Sigmoid colon (tissue), 4 donors: Measurements from ENCODE around the gene RNF180.

ENCODE experiments used
- EP300 ChIP-seq, 4 donors: sonication (generic); formaldehyde crosslinking; IDR thresholded peaks; one replicate each; pipeline ENCODE4 v1.6.1; 2017; ENCODE audit warnings: antibody characterized with exemption in 4 of 4
- POLR2A ChIP-seq, 2 donors: fragments of 450-650 bp; IDR thresholded peaks; one replicate each; pipeline ENCODE4 v1.6.1; 2016; ENCODE audit warnings: antibody characterized with exemption in 2 of 2, mild to moderate bottlenecking in 2 of 2, moderate library complexity in 2 of 2
- TF ChIP-seq, protein P1 (sequence below), 4 experiments: fragments of 450-650 bp in 3 of 4; fragments of 200-600 bp in 1 of 4; IDR thresholded peaks; one replicate each; pipeline ENCODE4 v1.5.1; 2016 to 2019; ENCODE audit warnings: antibody characterized with exemption in 4 of 4, mild to moderate bottlenecking in 3 of 4, moderate library complexity in 2 of 4

DNA sequence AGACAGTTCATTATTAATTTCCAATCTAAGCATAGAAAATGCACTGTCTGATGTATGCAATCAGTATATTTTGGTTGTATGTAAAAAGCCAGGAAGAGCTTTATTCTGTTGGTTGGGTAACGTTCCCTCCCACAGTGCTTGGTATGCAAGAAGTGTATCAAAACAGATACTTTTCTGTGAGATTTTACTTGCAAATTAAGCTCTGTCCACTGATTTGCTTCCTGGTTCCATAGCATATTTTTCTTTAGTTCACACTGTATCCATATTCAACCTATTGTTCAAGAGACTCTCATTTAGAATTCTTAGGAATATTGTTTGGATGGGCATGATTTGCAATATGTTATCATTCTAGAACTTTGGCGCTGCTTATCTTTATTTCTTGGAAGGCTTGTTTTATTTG is 47.4 kb downstream of the RNF180 start:
- TF ChIP-seq POLR2A (IDR thresholded peaks at IDR 0.05) (no peak), EP300 (IDR thresholded peaks at IDR 0.05) (no peak)
- TF ChIP-seq, protein P1, sequence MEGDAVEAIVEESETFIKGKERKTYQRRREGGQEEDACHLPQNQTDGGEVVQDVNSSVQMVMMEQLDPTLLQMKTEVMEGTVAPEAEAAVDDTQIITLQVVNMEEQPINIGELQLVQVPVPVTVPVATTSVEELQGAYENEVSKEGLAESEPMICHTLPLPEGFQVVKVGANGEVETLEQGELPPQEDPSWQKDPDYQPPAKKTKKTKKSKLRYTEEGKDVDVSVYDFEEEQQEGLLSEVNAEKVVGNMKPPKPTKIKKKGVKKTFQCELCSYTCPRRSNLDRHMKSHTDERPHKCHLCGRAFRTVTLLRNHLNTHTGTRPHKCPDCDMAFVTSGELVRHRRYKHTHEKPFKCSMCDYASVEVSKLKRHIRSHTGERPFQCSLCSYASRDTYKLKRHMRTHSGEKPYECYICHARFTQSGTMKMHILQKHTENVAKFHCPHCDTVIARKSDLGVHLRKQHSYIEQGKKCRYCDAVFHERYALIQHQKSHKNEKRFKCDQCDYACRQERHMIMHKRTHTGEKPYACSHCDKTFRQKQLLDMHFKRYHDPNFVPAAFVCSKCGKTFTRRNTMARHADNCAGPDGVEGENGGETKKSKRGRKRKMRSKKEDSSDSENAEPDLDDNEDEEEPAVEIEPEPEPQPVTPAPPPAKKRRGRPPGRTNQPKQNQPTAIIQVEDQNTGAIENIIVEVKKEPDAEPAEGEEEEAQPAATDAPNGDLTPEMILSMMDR (IDR thresholded peaks at IDR 0.05): no peak
